ENCODE measurements around the gene SPEG.

The SPEG gene

DNA sequence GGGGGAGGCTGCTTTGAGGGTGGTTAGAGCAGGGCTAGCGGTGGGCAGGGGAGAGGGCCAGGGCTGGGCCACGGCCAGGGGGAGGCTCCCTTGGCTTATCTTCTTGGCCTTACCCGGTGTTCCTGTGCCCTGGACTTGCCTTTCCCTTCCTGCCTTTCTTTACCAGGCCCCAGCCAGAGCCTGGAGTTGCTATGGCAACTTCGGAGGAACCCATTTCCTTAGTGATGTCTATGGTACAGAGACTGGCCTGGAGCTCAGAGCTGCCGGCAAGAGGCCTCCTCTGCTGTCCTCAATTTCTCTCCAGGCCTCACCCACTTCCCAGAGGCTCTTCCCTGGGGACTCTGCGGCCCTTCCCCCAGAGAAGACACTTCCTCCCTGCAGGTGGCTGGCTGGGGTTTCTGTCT, 11.5 kb downstream of the SPEG start:
- no peak for DNase-seq

DNA sequence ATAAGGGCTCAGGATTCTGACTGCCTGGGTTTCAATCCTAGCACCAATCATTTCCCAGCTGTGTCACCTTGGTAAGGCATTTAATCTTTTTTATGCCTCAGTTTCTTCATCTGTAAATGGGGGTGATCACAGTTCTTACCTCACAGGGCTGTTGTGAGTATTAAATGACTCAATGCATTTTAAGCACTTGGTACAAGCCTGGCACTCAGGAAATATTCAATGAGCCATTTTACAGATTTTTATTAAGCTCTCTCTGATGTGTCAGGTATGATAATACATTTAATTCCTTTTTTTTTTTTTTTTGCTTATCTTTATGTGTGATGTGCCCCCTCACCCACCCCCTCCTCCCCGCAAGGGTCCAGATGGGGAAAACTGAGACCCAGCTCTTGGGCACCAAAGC, 12.0 kb downstream of the SPEG start:
- DNase-seq = no peak

DNA sequence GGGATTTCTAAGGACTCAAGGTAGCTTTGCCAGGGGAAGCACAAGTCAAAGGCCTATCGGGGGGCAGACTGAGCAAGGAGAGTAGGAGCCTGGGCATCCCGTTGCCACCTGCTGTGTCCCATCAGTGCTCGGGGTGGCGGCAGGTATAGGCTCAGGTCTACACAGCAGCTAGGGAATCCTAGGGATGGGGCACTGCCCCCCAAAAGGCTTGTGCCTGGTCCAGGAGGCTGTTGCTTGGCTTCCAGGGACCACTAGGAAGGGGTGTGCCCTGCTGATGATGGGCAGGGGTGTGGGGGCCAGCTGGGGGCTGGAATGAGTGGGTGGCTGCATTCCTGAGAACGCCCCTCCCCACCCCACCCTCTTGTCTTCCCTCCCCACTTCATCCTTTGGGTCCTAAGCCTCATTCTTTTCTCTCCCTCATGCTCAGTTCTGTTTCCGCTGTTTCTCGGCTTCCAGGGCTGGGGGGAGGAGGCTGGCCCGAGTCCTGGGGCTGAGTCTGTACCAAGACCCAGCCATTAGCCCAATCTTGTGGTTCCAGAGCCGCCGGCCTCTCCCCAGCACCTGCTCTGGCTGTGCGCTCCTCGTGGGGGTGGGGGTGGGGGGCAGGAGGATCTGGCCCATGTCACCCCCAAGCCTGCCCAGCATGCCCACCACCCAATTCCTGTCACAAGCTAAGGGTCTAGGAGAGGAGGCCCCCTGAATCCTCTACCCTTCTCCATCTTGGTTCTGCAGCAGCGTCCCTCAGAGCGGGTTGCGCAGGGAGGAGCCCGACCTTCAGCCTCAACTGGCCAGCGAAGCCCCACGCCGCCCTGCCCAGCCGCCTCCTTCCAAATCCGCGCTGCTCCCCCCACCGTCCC, 12.8 kb downstream of the SPEG start:
- no peak for DNase-seq

- DNase-seq = no peak
These were observed 13.6 kb downstream of the SPEG start for GRCh38 chr2:219448099-219448775.

- no peak for DNase-seq
These were observed 14.2 kb downstream of the SPEG start for GRCh38 chr2:219448776-219449341.

GRCh38 chr2:219449609-219450008, 15.0 kb downstream of the SPEG start:
- DNase-seq = no peak

DNA sequence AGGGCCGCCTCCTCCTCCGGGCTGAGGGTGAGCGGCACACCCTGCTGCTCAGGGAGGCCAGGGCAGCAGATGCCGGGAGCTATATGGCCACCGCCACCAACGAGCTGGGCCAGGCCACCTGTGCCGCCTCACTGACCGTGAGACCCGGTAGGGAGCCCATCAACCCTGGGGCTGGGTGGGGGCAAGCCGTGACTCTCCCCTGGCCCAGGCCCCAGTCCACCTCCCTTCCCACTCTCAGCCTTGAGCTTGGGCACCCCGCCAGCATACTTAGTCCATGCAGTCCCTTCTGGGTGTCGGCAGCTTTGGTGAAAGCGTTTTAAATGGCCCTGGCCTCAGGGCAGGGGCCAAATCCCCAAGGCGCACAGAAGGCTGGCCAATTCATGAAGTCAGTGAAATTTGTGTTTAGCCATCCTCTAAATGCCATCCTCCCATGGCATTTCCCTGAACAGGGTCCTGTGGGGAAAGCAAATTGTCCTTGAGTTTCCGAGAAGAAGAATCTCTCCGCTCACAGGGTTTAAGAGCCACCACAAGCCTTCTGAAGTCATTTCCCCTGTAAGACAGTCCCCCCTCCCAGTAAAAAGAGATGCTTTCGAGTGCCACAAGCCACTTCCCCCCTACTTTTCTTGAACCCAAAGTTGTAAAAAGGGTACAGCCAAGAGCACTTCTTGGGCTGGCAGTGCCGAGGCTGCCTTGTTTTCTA, 17.2 kb downstream of the SPEG start:
- no peak for DNase-seq

GRCh38 chr2:219452361-219453317, 18.0 kb downstream of the SPEG start:
- no peak for DNase-seq

DNA sequence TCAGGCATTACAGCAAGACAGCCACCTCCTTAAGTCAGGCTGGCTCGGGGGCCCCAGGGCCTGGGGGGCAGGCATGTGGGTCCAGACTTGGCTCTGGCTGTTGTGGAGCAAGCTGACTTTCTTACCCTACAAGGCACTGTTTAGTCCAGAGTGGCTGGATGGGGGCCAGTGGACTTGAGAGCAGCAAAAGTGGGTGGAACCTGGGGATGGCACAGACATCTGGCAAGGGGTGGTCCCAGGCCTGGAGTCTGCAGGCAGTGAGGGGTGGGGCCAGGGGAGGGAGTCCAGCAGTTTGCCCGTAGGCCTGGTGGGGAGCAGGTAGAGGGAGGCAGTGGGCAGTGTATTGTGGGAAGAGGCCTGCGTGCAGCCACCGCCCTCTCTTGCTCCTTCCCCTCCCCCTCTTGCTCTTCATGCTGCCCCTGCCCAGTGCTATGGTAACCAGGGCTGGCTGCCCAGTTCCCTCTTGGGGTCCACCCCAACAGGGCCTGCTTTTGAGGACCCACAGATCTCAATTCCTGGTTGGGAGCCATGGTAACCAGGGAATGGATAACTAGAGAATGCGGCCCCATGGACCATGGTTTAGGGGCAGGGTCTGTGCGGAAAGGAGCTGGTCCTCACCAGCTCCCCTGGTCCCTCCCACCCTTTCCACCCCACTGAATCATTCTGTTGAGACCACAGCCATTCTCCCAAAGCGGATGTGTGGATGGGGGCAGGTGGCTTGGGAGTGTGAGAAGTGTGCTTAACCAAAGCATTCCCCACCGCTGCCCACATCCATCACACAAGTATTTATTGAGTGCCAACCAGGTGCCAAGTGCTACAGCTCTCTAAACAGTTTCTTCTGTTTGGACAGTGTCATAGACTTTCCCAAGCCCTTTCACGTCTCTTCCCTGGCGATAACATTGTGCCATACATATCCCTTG, 19.3 kb downstream of the SPEG start:
- DNase-seq = no peak

DNA sequence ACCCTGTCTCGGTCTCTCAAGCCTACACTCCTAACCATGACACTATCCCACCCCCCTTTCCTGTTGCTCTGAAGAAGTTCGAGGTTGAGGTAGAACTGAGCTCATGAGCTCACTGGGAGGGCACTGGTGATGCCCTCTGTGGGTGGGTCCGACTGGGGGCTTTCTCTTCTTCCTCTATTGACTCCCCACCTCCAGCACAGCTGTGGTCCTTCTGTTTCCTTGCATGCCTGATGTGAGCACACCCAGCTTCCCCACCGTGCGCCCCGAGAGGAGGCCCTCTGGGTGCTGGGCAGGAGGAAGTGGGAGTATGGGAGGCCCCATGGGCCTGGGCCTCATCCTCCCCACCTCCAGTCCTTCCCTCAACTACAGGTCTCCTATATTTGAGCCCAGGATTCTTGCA, 20.9 kb downstream of the SPEG start:
- no peak for DNase-seq

DNA sequence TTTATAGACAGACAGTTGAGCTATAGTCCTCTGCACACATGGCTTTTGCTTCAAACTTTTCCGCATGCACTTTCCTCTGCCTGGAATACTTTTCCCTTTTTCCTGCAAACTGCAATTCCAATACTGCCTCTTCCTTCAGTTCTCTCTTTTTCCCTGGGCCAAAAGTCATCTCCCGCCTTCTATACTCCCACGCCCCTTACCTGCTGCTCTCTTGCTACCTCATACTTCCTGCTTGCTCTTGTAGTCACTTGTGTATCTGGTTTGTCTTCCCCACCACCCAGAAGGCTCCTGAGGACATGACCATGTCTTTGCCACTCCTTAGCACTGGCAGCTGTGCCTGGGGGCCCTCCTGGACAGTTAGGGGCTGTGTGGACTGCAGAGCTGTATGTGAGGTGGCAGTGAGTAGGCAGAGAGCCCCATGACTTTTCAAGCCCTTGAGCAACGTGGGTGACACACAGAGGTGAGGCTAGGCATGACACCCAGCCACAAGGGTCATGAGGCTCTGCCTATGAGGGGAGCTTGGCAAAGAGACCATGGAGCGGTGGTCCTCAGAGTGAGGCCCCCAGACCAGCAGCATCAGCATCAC, 23.2 kb downstream of the SPEG start:
- DNase-seq = no peak

GRCh38 chr2:219458996-219459395, 24.4 kb downstream of the SPEG start:
- DNase-seq = no peak

DNA sequence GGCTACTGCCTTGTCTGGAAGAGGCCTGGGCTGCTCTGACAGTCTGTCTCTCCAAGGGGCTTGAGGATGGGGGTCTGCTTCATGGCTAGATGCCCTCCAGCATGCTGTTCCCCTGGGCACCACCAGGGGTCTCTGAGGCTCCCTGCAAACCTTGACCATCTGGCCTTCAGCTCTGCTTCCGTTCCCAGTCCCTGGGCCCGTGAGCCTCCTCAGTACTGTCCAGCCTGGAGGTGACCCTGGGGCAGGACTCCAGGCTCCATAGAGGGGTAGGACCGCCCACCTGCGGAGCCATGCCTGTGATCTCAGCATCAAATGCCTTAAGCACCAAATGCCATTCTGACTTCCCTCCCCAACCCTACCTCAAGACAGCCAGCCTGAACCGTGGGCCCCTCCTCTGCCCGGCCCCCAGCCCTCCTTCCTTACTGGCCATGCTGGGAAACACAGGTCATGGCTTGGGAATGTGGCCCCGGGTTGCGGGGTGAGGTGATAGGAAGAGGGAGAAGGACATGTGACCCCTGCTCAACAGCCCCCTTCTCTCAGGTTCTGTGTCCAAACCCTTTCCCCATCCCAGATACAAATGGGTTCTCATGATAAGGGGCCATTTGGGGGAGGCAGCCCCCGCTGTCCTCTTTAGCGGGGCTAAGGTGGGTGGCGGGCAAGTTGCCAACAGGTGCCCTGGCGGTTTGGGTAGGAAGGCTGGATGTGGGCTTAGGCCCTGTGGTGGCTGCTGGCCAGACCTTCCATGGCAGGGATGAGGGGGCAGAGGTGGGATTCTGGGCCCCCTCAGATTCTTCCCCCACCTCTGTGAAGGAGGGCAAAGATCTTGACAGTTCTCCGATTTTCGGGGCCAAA, 25.0 kb downstream of the SPEG start:
- peak; percentile 34 for DNase-seq

GRCh38 chr2:219460424-219460926, 25.8 kb downstream of the SPEG start:
- DNase-seq = no peak

- DNase-seq = no peak
These were observed 26.4 kb downstream of the SPEG start for GRCh38 chr2:219461047-219461514.

GRCh38 chr2:219461669-219462068, 27.0 kb downstream of the SPEG start:
- no peak for DNase-seq

DNA sequence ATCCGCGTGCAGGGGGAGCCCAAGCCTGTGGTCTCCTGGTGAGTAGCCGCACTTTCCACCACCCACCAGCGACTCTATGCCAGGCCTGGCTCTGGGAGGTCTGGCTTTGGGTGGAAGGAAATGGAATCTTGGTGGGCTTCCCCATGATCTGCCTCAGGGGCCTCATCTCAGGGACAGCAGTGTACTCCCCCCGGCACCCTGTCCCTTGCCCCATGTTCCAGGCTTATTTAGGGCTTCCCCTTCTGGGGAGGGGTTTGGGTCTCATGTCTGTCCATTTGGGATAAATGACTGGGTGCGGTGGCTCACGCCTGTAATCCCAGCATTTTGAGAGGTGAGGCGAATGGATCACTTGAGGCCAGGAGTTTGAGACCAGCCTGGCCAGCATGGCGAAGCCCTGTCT, 27.7 kb downstream of the SPEG start:
- DNase-seq = no peak

GRCh38 chr2:219464286-219465032, 29.8 kb downstream of the SPEG start:
- DNase-seq = no peak
